ENCODE results near the gene TSHZ2. TPM values are rescaled to one million over a fixed set of nuclear protein-coding genes. Genes with fewer than 3 reads are reported as not detected.

Gene TSHZ2
- total and polyA plus RNA-seq, 2 donors (not counting 1 experiment from before 2014, with no cell fraction given), result 1.00 to 5.7 TPM

DNA sequence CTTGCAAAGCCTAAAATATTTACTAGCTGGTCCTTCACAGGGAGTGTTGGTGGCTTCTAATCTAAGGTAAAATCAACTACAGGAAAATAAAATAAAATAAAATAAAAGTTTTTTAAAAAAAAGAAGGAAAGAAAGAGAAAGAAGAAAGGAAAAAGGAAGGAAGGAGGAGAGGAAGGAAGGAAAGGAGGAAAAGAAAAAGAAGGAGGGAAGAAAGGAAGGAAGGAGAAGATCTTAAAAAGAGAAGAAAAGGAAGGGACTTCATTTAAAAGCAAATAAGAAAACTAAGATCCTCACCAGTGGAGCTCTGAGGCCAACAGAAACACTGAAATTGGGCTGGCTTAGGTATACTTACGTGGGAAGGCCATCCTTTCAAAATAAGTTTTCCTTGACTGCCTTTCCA is 178.4 kb downstream of the TSHZ2 start:
- Histone ChIP-seq H3K27me3 (replicated peaks in 1 of 4; ENCODE audit: control extremely low read depth in 1 of 4, control insufficient read depth in 3 of 4, insufficient read depth in 4 of 4, low read length in 3 of 4) (no peaks in the 10 kb centered on the region), H3K27ac (ENCODE audit: low read length in 2 of 2) (no peak overlapping the region), H3K9me3 (ENCODE audit: control extremely low read depth in 1 of 3, control insufficient read depth in 2 of 3, insufficient read depth in 1 of 3, low read length in 2 of 3) (no peaks in the 10 kb centered on the region), H2AFZ (ENCODE audit: insufficient read depth, low read depth, low read length, poor library complexity, severe bottlenecking) (no peak overlapping the region), H3K4me2 (replicated peaks; ENCODE audit: low read depth, low read length, poor library complexity, severe bottlenecking) (no peak overlapping the region), H4K20me1 (ENCODE audit: control insufficient read depth, insufficient read depth, low read length, poor library complexity, severe bottlenecking) (no peaks in the 10 kb centered on the region), H3K4me3 (ENCODE audit: control extremely low read depth in 1 of 5, extremely low read depth in 1 of 5, insufficient read depth in 1 of 5, low read depth in 2 of 5, low read length in 4 of 5) (no peak overlapping the region), H3K9ac (ENCODE audit: low read length) (no peak overlapping the region), H3K4me1 (ENCODE audit: control insufficient read depth in 2 of 2, insufficient read depth in 2 of 2, low read length in 2 of 2) (no peaks in the 10 kb centered on the region), H3K79me2 (ENCODE audit: control insufficient read depth, insufficient read depth, low read length) (no peaks in the 10 kb centered on the region), H3K36me3 (replicated peaks in 1 of 2; ENCODE audit: control extremely low read depth in 1 of 2, control insufficient read depth in 1 of 2, extremely low read depth in 1 of 2, insufficient read depth in 2 of 2, low read length in 1 of 2) (no peaks in the 10 kb centered on the region)
- no peak for DNase-seq
- CTCF ChIA-PET, result no interaction called here
- TF ChIP-seq EZH2 (IDR thresholded peaks at IDR 0.05; ENCODE audit: borderline replicate concordance, insufficient read depth, low read depth, low read length, poor library complexity, severe bottlenecking), result no peak
- TF ChIP-seq, protein P1, sequence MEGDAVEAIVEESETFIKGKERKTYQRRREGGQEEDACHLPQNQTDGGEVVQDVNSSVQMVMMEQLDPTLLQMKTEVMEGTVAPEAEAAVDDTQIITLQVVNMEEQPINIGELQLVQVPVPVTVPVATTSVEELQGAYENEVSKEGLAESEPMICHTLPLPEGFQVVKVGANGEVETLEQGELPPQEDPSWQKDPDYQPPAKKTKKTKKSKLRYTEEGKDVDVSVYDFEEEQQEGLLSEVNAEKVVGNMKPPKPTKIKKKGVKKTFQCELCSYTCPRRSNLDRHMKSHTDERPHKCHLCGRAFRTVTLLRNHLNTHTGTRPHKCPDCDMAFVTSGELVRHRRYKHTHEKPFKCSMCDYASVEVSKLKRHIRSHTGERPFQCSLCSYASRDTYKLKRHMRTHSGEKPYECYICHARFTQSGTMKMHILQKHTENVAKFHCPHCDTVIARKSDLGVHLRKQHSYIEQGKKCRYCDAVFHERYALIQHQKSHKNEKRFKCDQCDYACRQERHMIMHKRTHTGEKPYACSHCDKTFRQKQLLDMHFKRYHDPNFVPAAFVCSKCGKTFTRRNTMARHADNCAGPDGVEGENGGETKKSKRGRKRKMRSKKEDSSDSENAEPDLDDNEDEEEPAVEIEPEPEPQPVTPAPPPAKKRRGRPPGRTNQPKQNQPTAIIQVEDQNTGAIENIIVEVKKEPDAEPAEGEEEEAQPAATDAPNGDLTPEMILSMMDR (IDR thresholded peaks at IDR 0.05), result no peak
- no peak overlapping the region for H3K4me3 Mint-ChIP-seq
- ATAC-seq (ENCODE audit: low read depth), result no peak
- intact Hi-C loops (cut with micrococcal nuclease), result loop anchor here (10.0 kb wide), 1 partner anchor 146 kb away; no protein-coding TSS in a partner anchor
- no peaks in the 10 kb centered on the region for H3K9me3 Mint-ChIP-seq (ENCODE audit: insufficient read depth)
- peaks cover 18% of the 10 kb centered on the region for H3K4me1 Mint-ChIP-seq
- POLR2A ChIA-PET, result no interaction called here
- WGBS (ENCODE audit: insufficient coverage), result no CpG with 5 or more reads among the region's 1 CpG
- peaks cover 15% of the 10 kb centered on the region for H3K27me3 Mint-ChIP-seq
- H3K27ac Mint-ChIP-seq, result no peak overlapping the region

DNA sequence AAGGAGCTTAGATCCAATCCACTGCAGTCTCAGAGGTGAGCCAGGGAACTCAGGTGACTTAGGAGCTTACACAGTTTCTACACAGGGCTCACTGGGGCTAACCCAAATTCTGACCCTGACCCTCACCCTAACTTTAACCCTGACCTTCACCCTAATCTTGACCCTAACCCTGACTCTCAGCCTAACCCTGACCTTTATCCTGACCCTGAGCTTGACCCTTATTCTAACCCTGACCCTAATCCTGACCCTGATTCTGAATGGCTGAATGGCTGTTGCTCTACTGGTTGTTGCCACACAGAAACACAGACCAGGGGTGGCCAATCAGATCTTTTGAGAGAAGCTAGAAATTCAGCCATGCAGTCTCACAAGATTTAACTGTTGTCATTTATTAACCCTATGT is 180.1 kb downstream of the TSHZ2 start:
- Histone ChIP-seq H3K4me2 (replicated peaks; ENCODE audit: low read depth, low read length, poor library complexity, severe bottlenecking) (no peak overlapping the region), H3K27me3 (replicated peaks in 1 of 4; ENCODE audit: control extremely low read depth in 1 of 4, control insufficient read depth in 3 of 4, insufficient read depth in 4 of 4, low read length in 3 of 4) (no peaks in the 10 kb centered on the region), H3K9ac (ENCODE audit: low read length) (no peak overlapping the region), H3K4me3 (ENCODE audit: control extremely low read depth in 1 of 5, extremely low read depth in 1 of 5, insufficient read depth in 1 of 5, low read depth in 2 of 5, low read length in 4 of 5) (no peak overlapping the region), H3K9me3 (ENCODE audit: control extremely low read depth in 1 of 3, control insufficient read depth in 2 of 3, insufficient read depth in 1 of 3, low read length in 2 of 3) (no peaks in the 10 kb centered on the region), H4K20me1 (ENCODE audit: control insufficient read depth, insufficient read depth, low read length, poor library complexity, severe bottlenecking) (no peaks in the 10 kb centered on the region), H3K79me2 (ENCODE audit: control insufficient read depth, insufficient read depth, low read length) (no peaks in the 10 kb centered on the region), H2AFZ (ENCODE audit: insufficient read depth, low read depth, low read length, poor library complexity, severe bottlenecking) (no peak overlapping the region), H3K36me3 (replicated peaks in 1 of 2; ENCODE audit: control extremely low read depth in 1 of 2, control insufficient read depth in 1 of 2, extremely low read depth in 1 of 2, insufficient read depth in 2 of 2, low read length in 1 of 2) (no peaks in the 10 kb centered on the region), H3K4me1 (ENCODE audit: control insufficient read depth in 2 of 2, insufficient read depth in 2 of 2, low read length in 2 of 2) (peaks cover 0 to 2% of the 10 kb centered on the region in 2 donors), H3K27ac (ENCODE audit: low read length in 2 of 2) (no peak overlapping the region)
- Mint-ChIP-seq H3K27me3 (peaks cover 16% of the 10 kb centered on the region), H3K4me3 (no peak overlapping the region), H3K27ac (no peak overlapping the region), H3K4me1 (peaks cover 19% of the 10 kb centered on the region), H3K9me3 (ENCODE audit: insufficient read depth) (peaks cover 2% of the 10 kb centered on the region)
- POLR2A ChIA-PET, result no interaction called here
- intact Hi-C loops (cut with micrococcal nuclease), result loop anchor here (10.0 kb wide), 1 partner anchor 147 kb away; no protein-coding TSS in a partner anchor
- TF ChIP-seq, protein P1 (IDR thresholded peaks at IDR 0.05), result no peak
- no peak for TF ChIP-seq EZH2 (IDR thresholded peaks at IDR 0.05; ENCODE audit: borderline replicate concordance, insufficient read depth, low read depth, low read length, poor library complexity, severe bottlenecking)
- DNase-seq, result no peak
- CTCF ChIA-PET, result interaction anchor here (1.2 kb wide), 1 partner anchor 910 kb away, joined by 3 read pairs; no protein-coding TSS in a partner anchor
- no peak for ATAC-seq (ENCODE audit: low read depth)
